Measurements from ENCODE around the gene NHEJ1. TPM values are rescaled to one million over a fixed set of nuclear protein-coding genes. Genes with fewer than 3 reads are reported as not detected.

NHEJ1 gene
- total RNA-seq, 1 experiment from 2014 or later, result 11.5 TPM

GRCh38 chr2:219180961-219181360 is 20.3 kb upstream of the NHEJ1 start:
- no peak for DNase-seq (ENCODE audit: unreplicated experiment)
- H3K4me1 Mint-ChIP-seq (ENCODE audit: insufficient read depth, unreplicated experiment), result no peaks in the 10 kb centered on the region
- no peak overlapping the region for H3K27ac Mint-ChIP-seq (ENCODE audit: low read depth, unreplicated experiment)
- BruUV-seq (replicated peaks), result no TSS peak
- no peaks in the 10 kb centered on the region for H3K27me3 Mint-ChIP-seq (ENCODE audit: insufficient read depth, unreplicated experiment)
- CTCF ChIA-PET, result interaction anchor here (0.6 to 3.0 kb wide), 6 partner anchors 9 to 143 kb away, joined by 3 to 14 read pairs (median 4); partner anchors contain the start of gene ZFAND2B
- TF ChIP-seq CTCF (IDR thresholded peaks at IDR 0.05; ENCODE audit: unreplicated experiment), result no peak
- POLR2A ChIA-PET, result interaction anchor here (3.9 kb wide), 1 partner anchor 26 kb away, joined by 17 read pairs; the partner anchor contains the start of gene ZFAND2B
- no peak overlapping the region for H3K4me3 Mint-ChIP-seq (ENCODE audit: unreplicated experiment)
- intact Hi-C loops (cut with micrococcal nuclease), result no loop called here
- peaks cover 48% of the 10 kb centered on the region for H3K36me3 Mint-ChIP-seq (ENCODE audit: insufficient read depth, unreplicated experiment)
- H3K9me3 Mint-ChIP-seq (ENCODE audit: unreplicated experiment), result no peaks in the 10 kb centered on the region

GRCh38 chr2:219179601-219180465 is 19.2 kb upstream of the NHEJ1 start:
- no TSS peak for BruUV-seq (replicated peaks)
- H3K36me3 Mint-ChIP-seq (ENCODE audit: insufficient read depth, unreplicated experiment), result peaks cover 46% of the 10 kb centered on the region
- intact Hi-C loops (cut with micrococcal nuclease), result loop anchor here (5.0 kb wide), 1 partner anchor 97 kb away; the partner anchor contains the start of gene DNAJB2

GRCh38 chr2:219178377-219179175 is 18.0 kb upstream of the NHEJ1 start:
- Mint-ChIP-seq H3K36me3 (ENCODE audit: insufficient read depth, unreplicated experiment) (peaks cover 53% of the 10 kb centered on the region), H3K4me1 (ENCODE audit: insufficient read depth, unreplicated experiment) (no peaks in the 10 kb centered on the region), H3K27me3 (ENCODE audit: insufficient read depth, unreplicated experiment) (no peaks in the 10 kb centered on the region), H3K9me3 (ENCODE audit: unreplicated experiment) (no peaks in the 10 kb centered on the region), H3K27ac (ENCODE audit: low read depth, unreplicated experiment) (peak overlapping the region; percentile 93), H3K4me3 (ENCODE audit: unreplicated experiment) (peak overlapping the region; percentile 82)
- CTCF ChIA-PET, result no interaction called here
- TF ChIP-seq CTCF (IDR thresholded peaks at IDR 0.05; ENCODE audit: unreplicated experiment), result peak; percentile 4
- POLR2A ChIA-PET, result interaction anchor here (0.6 to 3.9 kb wide), 11 partner anchors 15 to 419 kb away, joined by 3 to 49 read pairs (median 5); partner anchors contain the start of genes ABCB6, ANKZF1, ATG9A and STK11IP
- DNase-seq (ENCODE audit: unreplicated experiment), result peak; percentile 9
- intact Hi-C loops (cut with micrococcal nuclease), result loop anchor here (5.0 kb wide), 1 partner anchor 99 kb away; the partner anchor contains the start of gene DNAJB2
- BruUV-seq (replicated peaks), result no TSS peak

More at GRCh38 chr2:219179601-219180465, 19.2 kb upstream of the NHEJ1 start:
- ChIA-PET CTCF (interaction anchor here (0.6 to 1.2 kb wide), 7 partner anchors 12 to 303 kb away, joined by 3 to 5 read pairs (median 4); no protein-coding TSS in a partner anchor), POLR2A (interaction anchor here (0.6 to 3.9 kb wide), 13 partner anchors 13 to 372 kb away, joined by 3 to 17 read pairs (median 3); partner anchors contain the start of genes ABCB6, ANKZF1, ATG9A and DNAJB2)
- DNase-seq (ENCODE audit: unreplicated experiment), result no peak
- Mint-ChIP-seq H3K9me3 (ENCODE audit: unreplicated experiment) (no peaks in the 10 kb centered on the region), H3K4me1 (ENCODE audit: insufficient read depth, unreplicated experiment) (no peaks in the 10 kb centered on the region), H3K4me3 (ENCODE audit: unreplicated experiment) (peak overlapping the region; percentile 82), H3K27me3 (ENCODE audit: insufficient read depth, unreplicated experiment) (no peaks in the 10 kb centered on the region), H3K27ac (ENCODE audit: low read depth, unreplicated experiment) (no peak overlapping the region)
- no peak for TF ChIP-seq CTCF (IDR thresholded peaks at IDR 0.05; ENCODE audit: unreplicated experiment)
